Neural progenitor cell (in vitro differentiated cells): Measurements from ENCODE around the gene MYMK.

Source experiments
- EZH2 ChIP-seq: fragments of 200-600 bp; sonication (generic); IDR thresholded peaks from 2 replicates; pipeline ENCODE4 v1.6.1; 2017; ENCODE audit warnings: antibody characterized with exemption, mild to moderate bottlenecking, moderate library complexity
- TF ChIP-seq, protein P1 (sequence below): fragments of 200-600 bp; sonication (generic); IDR thresholded peaks from 2 replicates; pipeline ENCODE4 v1.5.1; 2017; ENCODE audit warnings: antibody characterized with exemption, mild to moderate bottlenecking

DNA sequence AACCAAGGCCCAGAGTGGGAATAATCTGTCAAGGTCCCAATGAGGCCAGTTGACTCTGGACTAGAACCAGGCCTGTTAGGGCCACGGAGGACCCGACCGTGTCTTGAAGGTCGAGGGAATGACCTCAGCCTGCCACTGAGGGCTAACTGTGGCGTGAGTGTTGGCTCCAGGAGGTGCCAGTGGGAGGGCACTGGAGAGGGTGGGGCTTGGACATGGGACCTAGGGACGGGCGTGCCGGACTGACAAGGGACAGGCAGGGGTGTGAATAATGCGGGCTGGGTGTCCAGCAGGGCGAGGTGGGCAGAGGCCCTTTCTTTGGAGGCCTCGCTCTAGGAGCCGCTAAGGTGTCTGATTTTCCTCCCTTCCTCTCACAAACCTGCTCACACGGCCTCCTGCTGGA, 17.2 kb upstream of the MYMK start:
- TF ChIP-seq, protein P1, sequence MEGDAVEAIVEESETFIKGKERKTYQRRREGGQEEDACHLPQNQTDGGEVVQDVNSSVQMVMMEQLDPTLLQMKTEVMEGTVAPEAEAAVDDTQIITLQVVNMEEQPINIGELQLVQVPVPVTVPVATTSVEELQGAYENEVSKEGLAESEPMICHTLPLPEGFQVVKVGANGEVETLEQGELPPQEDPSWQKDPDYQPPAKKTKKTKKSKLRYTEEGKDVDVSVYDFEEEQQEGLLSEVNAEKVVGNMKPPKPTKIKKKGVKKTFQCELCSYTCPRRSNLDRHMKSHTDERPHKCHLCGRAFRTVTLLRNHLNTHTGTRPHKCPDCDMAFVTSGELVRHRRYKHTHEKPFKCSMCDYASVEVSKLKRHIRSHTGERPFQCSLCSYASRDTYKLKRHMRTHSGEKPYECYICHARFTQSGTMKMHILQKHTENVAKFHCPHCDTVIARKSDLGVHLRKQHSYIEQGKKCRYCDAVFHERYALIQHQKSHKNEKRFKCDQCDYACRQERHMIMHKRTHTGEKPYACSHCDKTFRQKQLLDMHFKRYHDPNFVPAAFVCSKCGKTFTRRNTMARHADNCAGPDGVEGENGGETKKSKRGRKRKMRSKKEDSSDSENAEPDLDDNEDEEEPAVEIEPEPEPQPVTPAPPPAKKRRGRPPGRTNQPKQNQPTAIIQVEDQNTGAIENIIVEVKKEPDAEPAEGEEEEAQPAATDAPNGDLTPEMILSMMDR: no peak
- TF ChIP-seq EZH2: no peak
